GM08714 (cell line): ENCODE results near the gene FGF14.

Experiments used
- H3K4me3 ChIP-seq: fragments of 200-500 bp; sonication (Bioruptor generic); 2 replicates; pipeline ENCODE4 v1.5.1; 2014; ENCODE audit warnings: mild to moderate bottlenecking, low read length, inconsistent platforms
- ZNF274 ChIP-seq: IDR thresholded peaks from 2 replicates; pipeline ENCODE4 v1.6.1; 2012; ENCODE audit warnings: mild to moderate bottlenecking, low read depth, low read length

Gene FGF14

GRCh38 chr13:102233566-102234208 lies 168.2 kb downstream of the FGF14 start:
- no peak for TF ChIP-seq ZNF274
- H3K4me3 ChIP-seq: no peak overlapping the region

GRCh38 chr13:102231479-102231878 lies 170.4 kb downstream of the FGF14 start:
- H3K4me3 ChIP-seq: no peak overlapping the region
- TF ChIP-seq ZNF274: no peak

GRCh38 chr13:102227741-102228140 lies 174.1 kb downstream of the FGF14 start:
- TF ChIP-seq ZNF274: no peak
- H3K4me3 ChIP-seq: no peak overlapping the region

- H3K4me3 ChIP-seq: no peak overlapping the region
- TF ChIP-seq ZNF274: no peak
These were observed 175.3 kb downstream of the FGF14 start for GRCh38 chr13:102226591-102226990.

GRCh38 chr13:102225892-102226291 lies 176.0 kb downstream of the FGF14 start:
- no peak for TF ChIP-seq ZNF274
- no peak overlapping the region for H3K4me3 ChIP-seq

- TF ChIP-seq ZNF274: no peak
These were observed 181.1 kb downstream of the FGF14 start for GRCh38 chr13:102220681-102221228.

GRCh38 chr13:102214956-102215355 lies 186.9 kb downstream of the FGF14 start:
- TF ChIP-seq ZNF274: no peak
- no peak overlapping the region for H3K4me3 ChIP-seq

More at GRCh38 chr13:102220681-102221228, 181.1 kb downstream of the FGF14 start:
- H3K4me3 ChIP-seq: no peak overlapping the region

- no peak overlapping the region for H3K4me3 ChIP-seq
- no peak for TF ChIP-seq ZNF274
These were observed 189.1 kb downstream of the FGF14 start for GRCh38 chr13:102212729-102213128.

GRCh38 chr13:102208347-102208746 lies 193.5 kb downstream of the FGF14 start:
- H3K4me3 ChIP-seq: no peak overlapping the region
- TF ChIP-seq ZNF274: no peak

GRCh38 chr13:102207680-102208342 lies 194.0 kb downstream of the FGF14 start:
- no peak for TF ChIP-seq ZNF274
- no peak overlapping the region for H3K4me3 ChIP-seq

- no peak overlapping the region for H3K4me3 ChIP-seq
- no peak for TF ChIP-seq ZNF274
These were observed 198.1 kb downstream of the FGF14 start for GRCh38 chr13:102203718-102204117.

GRCh38 chr13:102198418-102199311 lies 203.2 kb downstream of the FGF14 start:
- H3K4me3 ChIP-seq: no peak overlapping the region
- no peak for TF ChIP-seq ZNF274

- H3K4me3 ChIP-seq: no peak overlapping the region
- no peak for TF ChIP-seq ZNF274
These were observed 204.7 kb downstream of the FGF14 start for GRCh38 chr13:102197193-102197592.
